Osteocyte (in vitro differentiated cells): ENCODE results near the gene HOXA6. TPM values are rescaled to one million over a fixed set of nuclear protein-coding genes. Genes with fewer than 3 reads are reported as not detected.

Source experiments
- DNase-seq: peaks from one replicate; pipeline ENCODE4 v3.0.0; 2021; ENCODE audit warnings: mixed read lengths; ENCODE audit not compliant: unreplicated experiment; ENCODE audit errors: extremely low spot score
- H3K27ac Mint-ChIP-seq: one replicate; pipeline ENCODE4 v1.8.0; 2021; ENCODE audit warnings: mild to moderate bottlenecking, mixed read lengths; ENCODE audit not compliant: unreplicated experiment
- H3K27me3 Mint-ChIP-seq: one replicate; pipeline ENCODE4 v1.8.0; 2021; ENCODE audit warnings: mixed read lengths; ENCODE audit not compliant: unreplicated experiment
- H3K36me3 Mint-ChIP-seq: one replicate; pipeline ENCODE4 v1.8.0; 2021; ENCODE audit warnings: mixed read lengths; ENCODE audit not compliant: unreplicated experiment
- H3K4me1 Mint-ChIP-seq: one replicate; pipeline ENCODE4 v1.8.0; 2021; ENCODE audit warnings: mixed read lengths; ENCODE audit not compliant: unreplicated experiment
- H3K4me3 Mint-ChIP-seq: one replicate; pipeline ENCODE4 v1.8.0; 2021; ENCODE audit warnings: mild to moderate bottlenecking, moderate library complexity, mixed read lengths; ENCODE audit not compliant: unreplicated experiment
- H3K9me3 Mint-ChIP-seq: one replicate; pipeline ENCODE4 v1.8.0; 2021; ENCODE audit warnings: mixed read lengths; ENCODE audit not compliant: unreplicated experiment
- CTCF ChIP-seq: fragments of 200-600 bp; sonication (generic); IDR thresholded peaks from 2 replicates; pipeline ENCODE4 v1.5.0; 2021; ENCODE audit warnings: antibody characterized with exemption, mild to moderate bottlenecking, moderate library complexity
- total RNA-seq: library from RNA; stranded (reverse); gene quantifications from 2 replicates; pipeline ENCODE4 v1.2.1, GENCODE V29; 2021

HOXA6 gene
- total RNA-seq, 1 donor from 2014 or later, result not detected

GRCh38 chr7:27116962-27117886 lies 30.4 kb downstream of the HOXA6 start:
- no peaks in the 10 kb centered on the region for H3K36me3 Mint-ChIP-seq
- no peaks in the 10 kb centered on the region for H3K9me3 Mint-ChIP-seq
- peaks cover 1% of the 10 kb centered on the region for H3K4me1 Mint-ChIP-seq
- peaks cover 86% of the 10 kb centered on the region for H3K27me3 Mint-ChIP-seq
- TF ChIP-seq CTCF, result no peak
- H3K4me3 Mint-ChIP-seq, result no peak overlapping the region
- H3K27ac Mint-ChIP-seq, result no peak overlapping the region
- no peak for DNase-seq

- Mint-ChIP-seq H3K4me3 (no peak overlapping the region), H3K4me1 (peaks cover 1% of the 10 kb centered on the region)
- DNase-seq, result no peak
Measured at GRCh38 chr7:27116031-27116961, 31.3 kb downstream of the HOXA6 start.

GRCh38 chr7:27115221-27116026 lies 32.1 kb downstream of the HOXA6 start:
- Mint-ChIP-seq H3K27ac (no peak overlapping the region), H3K9me3 (no peaks in the 10 kb centered on the region), H3K4me3 (no peak overlapping the region), H3K4me1 (peaks cover 6% of the 10 kb centered on the region), H3K36me3 (no peaks in the 10 kb centered on the region), H3K27me3 (peaks cover 87% of the 10 kb centered on the region)
- TF ChIP-seq CTCF, result no peak
- DNase-seq, result no peak

More at GRCh38 chr7:27116031-27116961, 31.3 kb downstream of the HOXA6 start:
- Mint-ChIP-seq H3K27me3 (peaks cover 86% of the 10 kb centered on the region), H3K9me3 (no peaks in the 10 kb centered on the region), H3K27ac (no peak overlapping the region), H3K36me3 (no peaks in the 10 kb centered on the region)
- TF ChIP-seq CTCF, result no peak

- Mint-ChIP-seq H3K36me3 (no peaks in the 10 kb centered on the region), H3K4me3 (no peak overlapping the region), H3K4me1 (peaks cover 6% of the 10 kb centered on the region), H3K27me3 (peaks cover 88% of the 10 kb centered on the region), H3K27ac (no peak overlapping the region), H3K9me3 (no peaks in the 10 kb centered on the region)
- TF ChIP-seq CTCF, result no peak
- no peak for DNase-seq
Measured at GRCh38 chr7:27114881-27115220, 32.7 kb downstream of the HOXA6 start.
